HL-60/S4 treated with retinoic acid at 250 ng/mL for 4 days and 3 days (cell line): ENCODE data around the gene CYP26A1.

Source experiments
- in situ Hi-C: fragments of 300-500 bp; cut with MboI; formaldehyde crosslinking; loops from 2 replicates; pipeline ENCODE4 v1.7.0; 2022; ENCODE audit warnings: low sequenced_read_pairs

The CYP26A1 gene

DNA sequence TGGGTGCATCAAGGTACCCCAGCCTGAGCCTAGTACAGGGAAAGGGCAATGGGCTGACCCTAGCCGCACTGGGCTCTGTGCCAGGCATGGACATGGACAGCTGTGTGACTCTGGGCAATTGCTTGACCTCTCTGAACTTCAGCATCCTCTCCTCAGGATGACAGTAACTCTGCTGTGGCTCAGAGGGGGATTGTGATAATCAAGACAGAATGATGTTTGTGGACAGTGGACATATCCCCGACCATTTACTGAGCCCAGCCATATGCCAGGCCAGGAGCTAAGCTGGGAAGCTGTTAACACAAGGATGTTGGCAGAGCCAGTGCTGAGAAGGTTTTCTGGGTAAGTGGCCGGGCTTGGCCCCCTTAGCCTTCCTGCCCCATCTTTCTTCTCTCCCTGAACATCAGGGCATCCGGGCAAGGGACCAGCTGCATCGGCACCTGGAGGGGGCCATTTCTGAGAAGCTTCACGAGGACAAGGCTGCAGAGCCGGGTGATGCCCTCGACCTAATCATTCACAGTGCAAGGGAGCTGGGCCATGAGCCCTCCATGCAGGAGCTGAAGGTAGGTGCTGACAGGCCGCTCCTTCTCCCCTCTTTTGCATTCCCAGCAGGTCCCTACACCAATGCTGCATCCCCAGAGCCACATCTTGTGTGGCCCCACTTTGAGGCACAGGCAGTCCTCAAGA, 9.6 kb upstream of the CYP26A1 start:
- in situ Hi-C loops, result no loop called here

DNA sequence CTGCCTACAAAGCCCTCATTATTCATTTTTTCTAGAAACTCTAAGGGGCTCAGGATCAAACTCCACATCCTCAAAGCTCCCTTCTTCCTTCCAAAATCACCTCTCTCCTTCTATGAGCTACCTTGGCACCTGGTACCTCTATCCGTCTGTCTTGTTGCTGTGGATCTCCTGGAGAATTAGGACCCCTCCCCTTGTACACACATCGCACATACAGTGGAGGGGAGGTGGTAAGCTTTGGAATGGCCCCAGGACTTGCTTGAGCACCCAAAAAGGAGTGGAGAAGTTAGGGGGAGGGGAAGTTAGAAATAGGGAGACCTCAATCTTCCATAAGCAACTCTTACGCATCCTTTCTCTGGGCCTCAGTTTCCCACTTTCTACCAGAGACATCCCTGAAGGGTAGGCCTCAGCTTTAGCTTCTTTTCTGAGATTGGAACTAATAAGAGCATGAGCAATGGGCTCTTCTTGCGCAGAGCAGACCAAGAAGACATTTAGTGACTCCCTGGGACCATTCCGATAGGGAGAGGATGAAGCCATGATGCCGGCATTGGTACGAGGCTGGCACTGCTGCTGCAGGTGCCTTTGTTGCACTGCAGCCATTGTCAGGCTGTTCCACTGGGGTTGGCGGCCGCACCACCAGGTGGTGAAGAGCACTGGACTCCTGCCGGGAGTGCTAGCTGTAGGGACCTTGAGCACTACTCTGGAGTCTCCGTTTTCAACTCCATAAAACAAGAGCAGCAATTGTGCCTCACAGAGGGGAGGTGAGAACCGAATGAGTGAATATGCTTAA, 8.6 kb upstream of the CYP26A1 start:
- in situ Hi-C loops, result no loop called here

DNA sequence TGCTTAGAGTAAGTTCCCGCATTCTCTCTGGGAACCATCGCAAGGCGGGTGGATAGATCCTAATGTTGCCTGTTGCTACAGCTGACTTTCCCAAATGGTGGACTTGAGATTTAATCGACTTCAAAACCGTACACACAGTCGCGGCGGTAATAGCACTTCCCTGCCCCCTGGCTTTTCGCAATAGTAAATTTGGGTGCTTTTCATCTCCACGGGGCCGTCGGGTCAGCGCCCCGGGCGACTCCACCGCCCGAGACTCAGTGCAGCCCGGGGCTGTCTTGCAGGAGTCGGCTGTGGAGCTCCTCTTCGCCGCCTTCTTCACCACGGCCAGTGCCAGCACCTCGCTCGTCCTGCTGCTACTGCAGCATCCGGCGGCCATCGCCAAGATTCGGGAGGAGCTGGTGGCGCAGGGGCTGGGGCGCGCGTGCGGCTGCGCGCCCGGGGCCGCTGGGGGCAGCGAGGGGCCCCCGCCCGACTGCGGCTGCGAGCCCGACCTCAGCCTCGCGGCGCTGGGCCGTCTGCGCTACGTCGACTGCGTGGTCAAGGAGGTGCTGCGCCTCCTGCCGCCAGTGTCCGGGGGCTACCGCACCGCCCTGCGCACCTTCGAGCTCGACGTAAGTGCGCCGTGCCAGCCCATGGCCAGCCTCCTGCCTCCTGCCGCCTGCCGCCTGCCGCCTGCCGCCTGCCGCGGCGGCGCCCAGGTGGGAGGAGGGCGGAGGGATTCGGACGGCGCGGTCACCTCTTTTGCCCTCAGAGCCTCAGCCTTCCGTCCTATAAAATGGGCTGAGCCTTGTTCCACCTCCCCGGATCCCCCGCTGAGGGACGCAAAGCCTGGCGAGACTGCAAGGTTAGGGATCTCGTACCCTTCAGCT, 7.8 kb upstream of the CYP26A1 start:
- in situ Hi-C loops, result no loop called here

DNA sequence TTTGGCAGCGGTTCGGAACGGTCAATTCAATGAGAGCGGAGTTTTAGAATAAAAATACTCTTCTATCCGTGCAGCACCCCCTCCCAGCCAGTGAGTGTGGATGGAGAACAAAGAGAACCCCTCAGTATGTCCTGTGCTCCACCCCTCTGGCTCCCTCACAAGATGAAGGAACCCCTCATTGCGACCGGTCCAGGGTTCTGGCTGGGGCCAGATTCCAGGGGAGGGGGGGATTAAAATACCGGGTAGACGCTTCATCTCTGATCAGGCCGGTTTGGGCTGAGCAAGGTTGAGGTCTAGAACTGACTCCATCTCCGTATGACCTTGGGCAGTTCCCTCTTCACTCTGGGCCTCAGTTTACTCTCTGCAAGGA, 7.2 kb upstream of the CYP26A1 start:
- in situ Hi-C loops, result no loop called here

DNA sequence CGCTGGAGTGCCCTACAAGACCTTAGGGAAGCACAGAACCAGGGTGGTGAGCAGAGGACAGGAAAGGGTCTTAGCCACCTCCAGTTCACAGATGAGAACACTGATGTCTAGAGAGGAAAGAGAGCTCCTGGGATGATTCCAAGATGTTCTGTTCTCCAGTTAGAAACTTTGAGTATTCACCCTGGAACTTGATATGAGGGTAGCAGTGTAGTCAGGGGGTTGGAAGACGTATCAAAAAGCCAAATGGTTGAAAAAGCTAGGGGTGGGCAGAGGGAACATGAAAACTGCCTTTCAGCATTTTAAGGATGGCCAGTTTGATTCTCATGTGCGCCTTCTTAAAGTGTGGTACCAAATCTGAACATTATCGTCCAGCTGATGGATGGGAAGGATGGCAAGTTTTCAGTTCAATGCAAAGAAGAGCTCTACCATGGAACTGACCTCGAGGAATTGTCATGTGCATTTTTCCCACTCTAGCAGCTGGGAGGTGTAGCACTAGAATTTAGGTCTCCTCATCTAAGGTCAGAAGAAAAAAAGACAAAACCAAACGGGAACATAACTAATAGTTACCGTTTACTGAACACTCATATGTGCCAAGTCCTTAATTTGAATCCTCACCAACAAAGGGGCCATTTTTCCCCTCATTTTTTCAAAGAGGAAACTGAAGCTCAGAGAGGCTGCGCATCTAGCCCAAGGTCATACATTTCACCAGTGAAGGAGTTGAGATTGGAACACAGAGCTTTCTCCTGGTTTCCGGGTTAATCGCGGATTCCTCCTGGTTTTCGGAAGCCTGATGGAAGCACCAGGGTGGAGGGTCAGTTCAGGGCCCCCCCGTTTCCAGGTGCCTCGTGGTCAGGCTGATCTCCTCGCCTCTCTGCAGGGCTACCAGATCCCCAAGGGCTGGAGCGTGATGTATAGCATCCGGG, 6.0 kb upstream of the CYP26A1 start:
- in situ Hi-C loops, result no loop called here

DNA sequence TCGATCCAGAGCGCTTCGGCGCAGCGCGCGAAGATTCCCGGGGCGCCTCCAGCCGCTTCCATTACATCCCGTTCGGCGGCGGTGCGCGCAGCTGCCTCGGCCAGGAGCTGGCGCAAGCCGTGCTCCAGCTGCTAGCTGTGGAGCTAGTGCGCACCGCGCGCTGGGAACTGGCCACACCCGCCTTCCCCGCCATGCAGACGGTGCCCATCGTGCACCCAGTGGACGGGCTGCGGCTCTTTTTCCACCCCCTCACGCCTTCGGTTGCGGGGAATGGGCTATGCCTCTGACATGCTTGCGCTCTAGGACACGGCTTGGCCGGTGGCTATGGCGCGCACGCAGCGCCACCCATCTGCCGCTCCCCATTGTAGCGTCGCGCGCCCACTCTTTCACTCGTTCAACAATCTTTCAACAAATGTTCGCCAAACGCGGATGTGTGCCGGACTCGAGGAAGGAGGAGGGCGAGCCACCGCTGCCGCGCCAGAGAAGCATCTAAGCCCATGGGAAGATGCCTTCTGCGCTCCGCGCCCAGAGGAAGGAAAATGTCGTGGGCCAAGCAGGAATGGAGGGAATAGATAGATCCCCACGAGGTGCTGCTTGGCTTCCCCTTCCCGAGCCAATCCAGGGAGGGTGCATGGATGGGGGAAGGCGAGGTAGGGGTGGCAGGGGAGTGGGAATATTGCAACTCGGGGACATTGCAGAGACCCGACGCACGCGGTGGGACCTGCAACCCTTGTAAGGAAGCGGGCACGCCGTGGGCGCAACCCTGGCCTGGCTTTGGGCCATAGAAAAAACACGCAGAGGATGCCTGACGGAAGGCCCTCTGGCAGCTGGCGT, 5.1 kb upstream of the CYP26A1 start:
- in situ Hi-C loops, result no loop called here

DNA sequence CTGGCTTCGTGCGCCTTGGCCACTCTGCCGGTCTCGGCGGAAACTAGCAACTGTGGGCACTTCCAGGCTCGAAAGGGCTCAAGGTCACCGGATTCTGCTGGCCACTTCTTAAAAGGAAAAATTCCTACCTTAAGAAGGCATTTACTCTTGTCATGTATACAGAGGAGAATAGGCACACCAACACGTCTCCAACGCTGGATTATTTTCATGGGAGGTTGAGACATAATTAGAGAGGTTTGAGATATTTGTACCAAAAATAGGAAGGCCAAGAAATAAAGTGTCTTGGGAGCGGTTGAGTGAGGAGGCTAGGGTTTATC, 4.5 kb upstream of the CYP26A1 start:
- in situ Hi-C loops, result no loop called here

DNA sequence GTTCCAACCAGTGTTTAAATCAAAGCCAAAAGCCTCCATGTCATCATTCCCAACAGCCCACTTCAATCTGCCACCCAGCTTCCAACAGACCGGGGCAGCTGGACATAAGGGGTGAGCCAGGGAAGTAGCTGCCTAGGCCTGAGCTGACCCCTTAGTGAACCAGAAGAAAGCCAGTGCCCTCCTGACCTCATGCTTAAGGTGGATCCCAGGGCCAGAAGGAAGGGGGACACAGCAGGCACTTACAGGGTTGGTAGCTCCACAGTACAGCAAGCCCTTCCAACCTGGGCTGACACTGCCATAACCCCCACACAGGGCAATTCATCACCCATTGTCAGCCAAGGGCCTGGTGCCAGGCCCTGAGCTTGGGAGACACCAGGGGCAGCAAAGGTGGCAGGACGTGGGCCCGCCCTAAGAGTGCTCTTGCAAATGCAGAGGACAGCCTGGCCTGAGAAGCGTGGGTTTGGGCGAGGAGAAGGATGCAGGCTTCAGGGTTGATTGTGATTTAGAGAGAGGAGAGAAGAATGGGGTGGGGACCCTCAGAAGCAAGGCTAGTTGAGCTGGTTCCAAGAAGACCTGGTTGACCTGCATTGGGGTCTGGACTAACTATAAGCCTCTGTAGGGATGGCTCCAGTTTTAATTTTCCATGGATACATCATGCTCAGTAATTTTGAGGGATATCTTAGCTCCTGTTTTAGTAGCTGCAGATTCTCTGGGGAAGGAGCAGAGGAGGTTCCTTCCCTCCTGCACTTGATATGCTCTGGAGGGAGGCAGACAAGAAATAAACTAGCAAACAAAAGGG, 3.1 kb upstream of the CYP26A1 start:
- in situ Hi-C loops, result no loop called here

DNA sequence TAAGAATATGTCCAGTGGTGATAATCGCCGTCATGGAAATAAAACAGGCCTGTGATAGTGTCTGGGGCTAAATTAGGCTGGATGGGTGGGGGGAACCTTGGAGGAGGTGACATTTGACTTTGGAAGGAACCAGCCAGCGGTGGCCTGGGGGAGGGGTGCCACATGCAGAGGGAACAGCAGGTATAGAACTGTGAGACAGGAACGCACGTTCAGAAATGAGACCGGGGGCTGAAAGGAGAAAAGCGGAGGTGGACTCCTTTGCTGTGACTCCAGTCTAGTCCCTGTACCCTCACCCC, 2.6 kb upstream of the CYP26A1 start:
- in situ Hi-C loops, result no loop called here

DNA sequence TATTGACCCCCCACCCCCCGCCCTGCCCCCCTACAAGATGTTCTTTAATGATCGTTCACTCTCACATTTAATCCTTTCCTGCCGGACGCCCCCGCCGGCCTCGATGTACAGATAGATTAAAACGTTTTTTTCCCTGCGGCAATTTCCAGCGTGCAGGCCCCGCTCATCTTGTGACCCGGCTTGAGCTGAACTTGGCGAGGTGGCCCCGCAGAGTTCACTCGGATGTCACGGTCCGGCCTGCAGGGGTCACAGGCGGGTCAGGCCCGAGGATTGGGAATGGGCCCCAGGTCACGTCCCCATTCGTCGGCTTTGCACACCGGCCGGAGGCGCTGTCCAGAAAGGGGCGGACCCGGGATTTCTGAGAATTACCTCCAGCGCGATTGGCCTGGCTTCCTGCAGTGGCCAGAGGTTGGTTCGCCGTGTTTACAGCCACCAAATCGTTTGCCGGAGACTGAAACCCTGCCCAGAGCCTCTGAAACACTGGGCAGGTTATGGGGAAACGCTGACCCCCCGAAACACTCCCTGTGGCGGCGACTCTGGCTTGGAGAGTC, 1.9 kb upstream of the CYP26A1 start:
- in situ Hi-C loops, result no loop called here

DNA sequence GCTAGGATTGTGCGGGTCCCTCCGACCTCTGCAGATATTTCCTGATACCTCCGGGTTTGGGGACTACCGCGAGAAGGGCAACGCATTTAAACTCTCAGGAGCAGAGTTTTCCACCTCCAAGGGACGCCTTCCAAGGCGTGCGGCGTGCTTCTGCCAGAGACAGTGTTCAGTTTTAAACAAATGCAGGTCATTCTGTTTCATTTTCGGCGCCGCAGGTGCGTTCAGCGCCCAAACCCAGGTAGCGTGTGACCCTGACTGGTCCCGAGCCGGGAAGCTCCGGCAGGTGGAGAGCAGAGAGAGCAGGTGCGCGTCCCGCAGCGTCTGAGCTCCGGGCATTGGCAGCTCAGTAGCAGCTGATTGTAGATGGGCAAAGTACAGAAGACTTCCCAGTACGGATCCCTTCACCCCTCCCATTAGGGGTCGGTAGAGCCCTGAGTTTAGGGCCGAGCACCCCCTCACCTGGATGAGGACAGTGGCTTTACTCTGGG, 1.4 kb upstream of the CYP26A1 start:
- in situ Hi-C loops, result no loop called here

DNA sequence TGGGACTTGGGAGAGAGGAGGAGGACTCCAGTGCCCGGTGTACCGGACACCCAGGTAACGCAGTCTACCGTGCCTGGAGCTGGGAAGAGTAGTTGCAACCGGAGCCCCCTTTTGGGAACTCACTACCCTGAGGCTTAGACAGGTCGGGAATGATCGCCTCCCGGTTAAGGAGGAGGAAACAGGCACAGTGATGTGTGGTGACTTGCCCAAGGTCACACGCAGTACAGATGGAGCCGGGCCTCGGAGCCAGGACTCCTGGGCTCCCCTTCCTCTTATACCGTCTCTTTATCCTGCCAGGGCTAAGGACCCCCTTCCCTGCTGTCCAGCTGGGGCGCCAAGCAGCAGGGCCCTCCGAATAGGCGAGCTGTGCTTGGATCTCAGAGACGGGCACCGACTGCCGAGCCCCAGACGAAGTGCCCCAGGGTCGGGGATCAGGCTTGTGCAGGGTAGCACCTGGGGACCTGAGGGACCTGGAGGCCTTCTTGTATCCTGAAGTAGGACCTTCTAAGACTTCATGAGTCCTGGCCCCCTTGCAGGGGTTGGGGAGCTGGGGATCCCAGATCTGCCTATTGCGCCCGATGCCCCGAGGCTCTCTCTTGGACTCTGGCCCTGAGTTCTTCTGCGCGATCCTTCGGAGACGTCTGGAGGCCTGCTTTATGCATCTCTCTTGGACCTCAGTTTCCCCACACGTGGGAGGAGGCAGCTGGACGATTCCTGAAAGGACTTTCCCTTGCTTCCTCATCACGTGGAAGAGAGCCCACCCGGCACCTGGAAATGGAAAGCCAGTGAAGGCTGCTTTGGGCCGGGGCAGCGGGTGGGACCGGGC, 767 bp upstream of the CYP26A1 start:
- in situ Hi-C loops, result no loop called here

DNA sequence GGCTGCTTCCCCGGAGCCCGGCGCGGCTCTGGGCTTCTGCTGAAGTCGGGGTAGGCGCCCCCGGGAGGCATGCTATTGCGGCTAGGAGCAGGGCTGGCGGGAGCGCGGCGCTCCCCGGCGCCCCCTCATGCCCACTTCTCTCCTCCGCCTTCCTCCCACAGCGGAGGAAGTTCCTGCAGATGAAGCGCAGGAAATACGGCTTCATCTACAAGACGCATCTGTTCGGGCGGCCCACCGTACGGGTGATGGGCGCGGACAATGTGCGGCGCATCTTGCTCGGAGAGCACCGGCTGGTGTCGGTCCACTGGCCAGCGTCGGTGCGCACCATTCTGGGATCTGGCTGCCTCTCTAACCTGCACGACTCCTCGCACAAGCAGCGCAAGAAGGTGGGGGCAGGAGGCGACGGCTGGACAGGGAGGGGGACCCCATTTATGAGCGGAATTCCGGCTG, 479 bp downstream of the CYP26A1 start:
- in situ Hi-C loops, result no loop called here

DNA sequence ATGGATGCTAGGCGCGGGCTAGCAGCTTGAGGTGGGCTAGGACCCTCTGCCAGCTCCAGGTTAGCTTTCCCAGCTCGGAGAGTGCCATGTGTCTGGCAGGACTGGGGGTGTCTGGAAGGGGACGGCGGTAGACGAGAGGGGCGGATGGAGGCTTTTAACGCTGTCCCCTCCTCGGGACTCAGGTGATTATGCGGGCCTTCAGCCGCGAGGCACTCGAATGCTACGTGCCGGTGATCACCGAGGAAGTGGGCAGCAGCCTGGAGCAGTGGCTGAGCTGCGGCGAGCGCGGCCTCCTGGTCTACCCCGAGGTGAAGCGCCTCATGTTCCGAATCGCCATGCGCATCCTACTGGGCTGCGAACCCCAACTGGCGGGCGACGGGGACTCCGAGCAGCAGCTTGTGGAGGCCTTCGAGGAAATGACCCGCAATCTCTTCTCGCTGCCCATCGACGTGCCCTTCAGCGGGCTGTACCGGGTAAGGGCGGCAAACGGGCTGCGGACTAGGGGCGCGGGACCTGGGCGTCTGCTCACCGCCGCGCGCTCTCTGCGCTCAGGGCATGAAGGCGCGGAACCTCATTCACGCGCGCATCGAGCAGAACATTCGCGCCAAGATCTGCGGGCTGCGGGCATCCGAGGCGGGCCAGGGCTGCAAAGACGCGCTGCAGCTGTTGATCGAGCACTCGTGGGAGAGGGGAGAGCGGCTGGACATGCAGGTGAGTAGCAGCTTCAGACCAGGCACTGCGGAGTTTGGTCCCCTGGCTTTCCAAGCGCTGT, 1.1 kb downstream of the CYP26A1 start:
- in situ Hi-C loops, result no loop called here

DNA sequence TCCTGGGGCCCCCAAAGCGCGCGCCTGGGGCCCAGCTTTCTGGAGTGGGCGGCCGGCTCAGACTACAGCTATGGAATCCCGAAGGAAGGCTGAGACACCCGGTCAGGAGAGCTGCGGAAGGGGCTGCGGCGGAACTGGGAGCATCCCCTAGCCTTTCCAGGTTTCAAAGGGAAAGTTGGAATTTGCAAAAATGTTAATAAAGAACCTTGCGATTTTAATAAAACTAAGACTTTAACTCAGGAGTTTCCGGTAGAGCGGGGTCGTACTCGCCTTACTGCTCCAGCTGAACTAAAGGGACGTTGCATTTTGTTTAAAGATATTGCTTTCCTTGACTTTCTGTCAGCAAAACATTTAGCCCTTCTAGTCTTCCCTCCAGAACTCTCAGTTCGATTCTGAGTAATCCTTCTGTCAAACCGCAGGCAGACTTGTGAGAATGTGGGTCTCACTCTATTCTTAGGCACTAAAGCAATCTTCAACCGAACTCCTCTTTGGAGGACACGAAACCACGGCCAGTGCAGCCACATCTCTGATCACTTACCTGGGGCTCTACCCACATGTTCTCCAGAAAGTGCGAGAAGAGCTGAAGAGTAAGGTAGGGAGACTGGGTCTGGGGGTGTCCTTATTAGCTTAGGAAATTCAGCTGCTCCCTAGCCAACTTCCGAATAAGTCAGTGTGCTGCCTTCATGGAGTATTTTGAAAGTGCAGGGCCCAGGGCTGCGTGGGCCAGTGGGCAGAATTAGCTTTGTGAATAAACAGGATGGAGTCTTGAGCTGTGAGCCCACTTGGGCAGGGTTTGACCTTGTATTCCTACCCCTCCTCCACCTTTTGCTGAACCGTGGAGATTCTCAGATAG, 1.9 kb downstream of the CYP26A1 start:
- in situ Hi-C loops, result no loop called here

DNA sequence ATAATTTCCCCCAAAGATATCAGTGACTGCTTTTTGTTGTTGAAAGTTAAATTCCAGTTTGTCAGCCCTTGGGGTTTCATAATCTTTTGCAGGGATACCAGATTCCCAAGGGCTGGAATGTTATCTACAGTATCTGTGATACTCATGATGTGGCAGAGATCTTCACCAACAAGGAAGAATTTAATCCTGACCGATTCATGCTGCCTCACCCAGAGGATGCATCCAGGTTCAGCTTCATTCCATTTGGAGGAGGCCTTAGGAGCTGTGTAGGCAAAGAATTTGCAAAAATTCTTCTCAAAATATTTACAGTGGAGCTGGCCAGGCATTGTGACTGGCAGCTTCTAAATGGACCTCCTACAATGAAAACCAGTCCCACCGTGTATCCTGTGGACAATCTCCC, 3.2 kb downstream of the CYP26A1 start:
- in situ Hi-C loops, result no loop called here
